GM23338 (cell line): ENCODE data around the gene ZDHHC3. TPM values are rescaled to one million over a fixed set of nuclear protein-coding genes. Genes with fewer than 3 reads are reported as not detected.
A peak's percentile ranks its signal among the peaks of the same experiment; 100 is the strongest.

Experiments
- ATAC-seq: fragments of 200-7000 bp; cut with Tn5 transposase; 3 replicates; pipeline ENCODE4 v1.9.1; 2020
- DNase-seq: peaks from one replicate; pipeline ENCODE4 v3.0.0-alpha.2; 2015; ENCODE audit warnings: low spot score
- H2AFZ ChIP-seq: fragments of 200-600 bp; sonication (generic); 2 replicates; pipeline ENCODE4 v1.8.0; 2016; ENCODE audit warnings: antibody characterized with exemption, mild to moderate bottlenecking, moderate library complexity
- H3F3A ChIP-seq: fragments of 200-600 bp; sonication (generic); replicated peaks from 2 replicates; pipeline ENCODE4 v1.8.0; 2017; ENCODE audit warnings: antibody characterized with exemption, mixed run types, low read depth
- H3K27ac ChIP-seq: fragments of 200-600 bp; sonication (generic); 2 replicates; pipeline ENCODE4 v1.6.1; 2016; ENCODE audit warnings: low read depth
- H3K27me3 ChIP-seq: fragments of 200-600 bp; sonication (generic); 2 replicates; pipeline ENCODE4 v1.8.0; 2016; ENCODE audit warnings: mild to moderate bottlenecking, mixed run types, moderate library complexity; ENCODE audit not compliant: insufficient read depth
- H3K36me3 ChIP-seq: fragments of 200-600 bp; sonication (generic); 2 replicates; pipeline ENCODE4 v1.8.0; 2016; ENCODE audit warnings: mild to moderate bottlenecking; ENCODE audit not compliant: insufficient read depth
- H3K4me1 ChIP-seq: fragments of 200-600 bp; sonication (generic); 2 replicates; pipeline ENCODE4 v1.8.0; 2016; ENCODE audit warnings: mild to moderate bottlenecking, moderate library complexity; ENCODE audit not compliant: insufficient read depth
- H3K4me2 ChIP-seq: fragments of 200-600 bp; sonication (generic); 2 replicates; pipeline ENCODE4 v1.7.1; 2017; ENCODE audit warnings: mixed run types
- H3K4me3 ChIP-seq: fragments of 200-600 bp; sonication (generic); 2 replicates; pipeline ENCODE4 v1.6.1; 2016; ENCODE audit warnings: mixed run types
- H3K79me2 ChIP-seq: fragments of 200-600 bp; sonication (generic); replicated peaks from 2 replicates; pipeline ENCODE4 v1.8.0; 2017; ENCODE audit warnings: mild to moderate bottlenecking; ENCODE audit not compliant: insufficient read depth
- H3K9me2 ChIP-seq: fragments of 200-600 bp; sonication (generic); 2 replicates; pipeline ENCODE4 v1.8.0; 2017; ENCODE audit not compliant: insufficient read depth
- H4K20me1 ChIP-seq: fragments of 200-600 bp; sonication (generic); replicated peaks from 2 replicates; pipeline ENCODE4 v1.8.0; 2017; ENCODE audit warnings: mild to moderate bottlenecking; ENCODE audit not compliant: insufficient read depth
- H3K27ac Mint-ChIP-seq: 2 replicates; pipeline ENCODE4 v1.8.0; 2020; ENCODE audit warnings: inconsistent platforms, mild to moderate bottlenecking, moderate library complexity, mixed read lengths
- H3K27me3 Mint-ChIP-seq: 3 replicates; pipeline ENCODE4 v1.8.0; 2022; ENCODE audit warnings: low read depth, mild to moderate bottlenecking, moderate library complexity, mixed read lengths, inconsistent platforms; ENCODE audit not compliant: insufficient read depth, poor library complexity
- H3K36me3 Mint-ChIP-seq: 3 replicates; pipeline ENCODE4 v1.8.0; 2021; ENCODE audit warnings: low read depth, mild to moderate bottlenecking, inconsistent platforms, moderate library complexity, mixed read lengths
- H3K4me1 Mint-ChIP-seq: 3 replicates; pipeline ENCODE4 v1.8.0; 2020; ENCODE audit warnings: mild to moderate bottlenecking, inconsistent platforms, mixed read lengths
- H3K4me3 Mint-ChIP-seq: 3 replicates; pipeline ENCODE4 v1.8.0; 2021; ENCODE audit warnings: moderate library complexity, mild to moderate bottlenecking, inconsistent platforms, mixed read lengths
- H3K9me3 Mint-ChIP-seq: 3 replicates; pipeline ENCODE4 v1.8.0; 2020; ENCODE audit warnings: moderate library complexity, mild to moderate bottlenecking, inconsistent platforms, mixed read lengths
- CREB1 ChIP-seq: fragments of 250-450 bp; sonication (Bioruptor Pico); IDR thresholded peaks from 2 replicates; pipeline ENCODE4 v1.5.0; 2020; ENCODE audit warnings: low read depth, mild to moderate bottlenecking, moderate library complexity
- CTCF ChIP-seq, 2 experiments: fragments of 200-600 bp in 1 of 2; sonication (generic) in 1 of 2; conservative IDR thresholded peaks; 2 replicates each; pipeline versions ENCODE4 v1.5.1 to v1.6.1; 2016 to 2017; ENCODE audit warnings: antibody characterized with exemption in 2 of 2, low read depth in 2 of 2, mild to moderate bottlenecking in 2 of 2, moderate library complexity in 1 of 2
- ETS1 ChIP-seq: IDR thresholded peaks from 2 replicates; pipeline ENCODE4 v1.6.1; 2016; ENCODE audit warnings: antibody characterized with exemption
- EZH2 ChIP-seq: fragments of 200-600 bp; sonication (generic); IDR thresholded peaks from one replicate; pipeline ENCODE4 v1.8.0; 2017; ENCODE audit warnings: antibody characterized with exemption, mild to moderate bottlenecking, low read depth; ENCODE audit not compliant: unreplicated experiment
- REST ChIP-seq: IDR thresholded peaks from one replicate; pipeline ENCODE4 v1.6.1; 2018; ENCODE audit warnings: antibody characterized with exemption; ENCODE audit not compliant: unreplicated experiment
- polyA plus RNA-seq: library from polyadenylated mRNA; unstranded; fragments of >200 nt; fragmentation: Nextera tagmentation; extraction: Ambion mirVana; gene quantifications from 2 replicates; pipeline ENCODE4 v1.2.1, GENCODE V29; 2016
- total RNA-seq: library from RNA; depleted of rRNA; stranded (reverse); fragments of >200 nt; shearing (Covaris generic); gene quantifications from 2 replicates; pipeline ENCODE4 v1.2.3, GENCODE V29; 2014

ZDHHC3 gene
- total and polyA plus RNA-seq, 2 experiments from 2014 or later, result 28.9 to 84.2 TPM

GRCh38 chr3:44890258-44890657, 85.7 kb downstream of the ZDHHC3 start:
- Mint-ChIP-seq H3K4me1 (peaks cover 20% of the 10 kb centered on the region), H3K27ac (no peak overlapping the region), H3K4me3 (no peak overlapping the region), H3K9me3 (no peaks in the 10 kb centered on the region; the same call in 2 of the 3 replicates), H3K27me3 (peaks cover 5% of the 10 kb centered on the region), H3K36me3 (no peaks in the 10 kb centered on the region)
- Histone ChIP-seq H3K4me3 (no peak overlapping the region), H4K20me1 (no peaks in the 10 kb centered on the region), H3K4me2 (no peak overlapping the region), H3K36me3 (no peaks in the 10 kb centered on the region), H3K27me3 (no peaks in the 10 kb centered on the region), H3K79me2 (no peaks in the 10 kb centered on the region), H3K9me2 (peaks cover 10% of the 10 kb centered on the region), H3K4me1 (peaks cover 9% of the 10 kb centered on the region), H3K27ac (no peak overlapping the region), H3F3A (no peaks in the 10 kb centered on the region), H2AFZ (no peak overlapping the region)
- TF ChIP-seq REST (peak; percentile 74), CTCF (conservative IDR thresholded peaks at IDR 0.05; ENCODE audit: low read depth in 2 of 2) (no peak)
- peak; percentile 42 for DNase-seq
- peak; percentile 71 for ATAC-seq

GRCh38 chr3:44887101-44887500, 88.9 kb downstream of the ZDHHC3 start:
- no peak overlapping the region for H3K27ac Mint-ChIP-seq
- H3K36me3 ChIP-seq, result no peaks in the 10 kb centered on the region
- H3K27me3 ChIP-seq, result no peaks in the 10 kb centered on the region
- peaks cover 10% of the 10 kb centered on the region for H3K9me2 ChIP-seq
- no peaks in the 10 kb centered on the region for H4K20me1 ChIP-seq
- peaks cover 9% of the 10 kb centered on the region for H3K9me3 Mint-ChIP-seq
- H3K79me2 ChIP-seq, result no peaks in the 10 kb centered on the region
- no peak for TF ChIP-seq CREB1 (CRISPR knock-in tag)
- TF ChIP-seq ETS1, result no peak
- TF ChIP-seq EZH2, result no peak
- no peak for TF ChIP-seq REST
- H3K27ac ChIP-seq, result no peak overlapping the region
- H3K4me2 ChIP-seq, result no peak overlapping the region
- DNase-seq (no peak), ATAC-seq (no peak)
- peaks cover 9% of the 10 kb centered on the region for H3K4me1 ChIP-seq
- H3K4me3 Mint-ChIP-seq, result no peak overlapping the region
- no peaks in the 10 kb centered on the region for H3K36me3 Mint-ChIP-seq
- H3F3A ChIP-seq, result no peaks in the 10 kb centered on the region
- H3K4me3 ChIP-seq, result no peak overlapping the region
- peaks cover 24% of the 10 kb centered on the region for H3K4me1 Mint-ChIP-seq
- no peak overlapping the region for H2AFZ ChIP-seq
- peaks cover 5% of the 10 kb centered on the region for H3K27me3 Mint-ChIP-seq
